Peyer's patch (tissue), 4 donors: ENCODE measurements around the gene COX8C.

Experiments
- CTCF ChIP-seq, 6 experiments: fragments of 450-650 bp in 4 of 6; fragments of 200-600 bp in 2 of 6; sonication (generic) in 1 of 6; IDR thresholded peaks; one replicate each; pipeline ENCODE4 v1.5.1; 2017 to 2019; ENCODE audit warnings: antibody characterized with exemption in 6 of 6, mild to moderate bottlenecking in 3 of 6, moderate library complexity in 1 of 6
- POLR2A ChIP-seq, 2 donors: fragments of 450-650 bp; IDR thresholded peaks; one replicate each; pipeline ENCODE4 v1.5.1; 2017; ENCODE audit warnings: antibody characterized with exemption in 2 of 2, mild to moderate bottlenecking in 2 of 2, moderate library complexity in 2 of 2

- no peak for TF ChIP-seq POLR2A (IDR thresholded peaks at IDR 0.05)
- TF ChIP-seq CTCF (IDR thresholded peaks at IDR 0.05), result no peak
Measured at GRCh38 chr14:93331002-93331727, 15.8 kb upstream of the COX8C start.
